ENCODE results near the gene NCOA3. TPM values are rescaled to one million over a fixed set of nuclear protein-coding genes. Genes with fewer than 3 reads are reported as not detected.
A peak's percentile ranks its signal among the peaks of the same experiment; 100 is the strongest.

The NCOA3 gene
- polyA plus RNA-seq, 1 of the 3 experiments (the other 2 are of a cell fraction), result 5.8 TPM

GRCh38 chr20:47464380-47465101 lies 37.1 kb upstream of the NCOA3 start (continued):
- peak; percentile 64 for TF ChIP-seq CTCF (IDR thresholded peaks at IDR 0.05)
- peak; percentile 75 for TF ChIP-seq TCF12 (IDR thresholded peaks at IDR 0.05)
- TF ChIP-seq ZBTB33 (IDR thresholded peaks at IDR 0.05; ENCODE audit: borderline replicate concordance, low read depth), result no peak
- no peak for TF ChIP-seq NRF1 (IDR thresholded peaks at IDR 0.05; ENCODE audit: low read depth, low read length)
- TF ChIP-seq IRF3 (IDR thresholded peaks at IDR 0.05; ENCODE audit: low read depth, low read length), result no peak
- no peak for TF ChIP-seq TEAD4 (IDR thresholded peaks at IDR 0.05; ENCODE audit: borderline replicate concordance, insufficient read depth)
- no peak for TF ChIP-seq USF1 (IDR thresholded peaks at IDR 0.05; ENCODE audit: borderline replicate concordance, low read depth)
- TF ChIP-seq RAD21 (IDR thresholded peaks at IDR 0.05; ENCODE audit: low read length), result no peak
- peak; percentile 78 for TF ChIP-seq MAX (IDR thresholded peaks at IDR 0.05; ENCODE audit: low read depth)

- Histone ChIP-seq H3K27ac (ENCODE audit: low read depth in 2 of 2, low read length in 1 of 2) (no peak overlapping the region), H3K4me3 (ENCODE audit: low read depth in 2 of 2, low read length in 1 of 2) (no peak overlapping the region), H3K4me1 (ENCODE audit: control insufficient read depth in 1 of 2, insufficient read depth in 2 of 2, low read depth in 1 of 2, low read length in 1 of 2) (peaks cover 7 to 10% of the 10 kb centered on the region in 2 experiments; a peak in 2 of 4 replicates), H3K36me3 (replicated peaks in 1 of 2; ENCODE audit: control insufficient read depth in 1 of 2, insufficient read depth in 2 of 2, low read length in 1 of 2) (no peaks in the 10 kb centered on the region), H3K27me3 (ENCODE audit: insufficient read depth) (no peaks in the 10 kb centered on the region), H3F3A (replicated peaks; ENCODE audit: insufficient read depth) (peaks cover 10% of the 10 kb centered on the region), H3K9ac (no peak overlapping the region), H4K20me1 (ENCODE audit: insufficient read depth) (no peaks in the 10 kb centered on the region), H3K79me2 (ENCODE audit: insufficient read depth) (no peaks in the 10 kb centered on the region), H3K9me3 (no peaks in the 10 kb centered on the region), H3K4me2 (no peak overlapping the region), H2AFZ (ENCODE audit: low read depth) (no peak overlapping the region), H3K9me2 (no peaks in the 10 kb centered on the region)
- CTCF ChIA-PET, result no interaction called here
- POLR2A ChIA-PET, result no interaction called here
- 94% methylated on average over 14 of the region's 16 CpGs for WGBS (ENCODE audit: low lambda C conversion rate)
- no peak for DNase-seq
- no peak for TF ChIP-seq EP300 (IDR thresholded peaks at IDR 0.05; ENCODE audit: borderline replicate concordance in 1 of 2, low read depth in 1 of 2, low read length in 1 of 2)
- no peak for TF ChIP-seq RXRA (IDR thresholded peaks at IDR 0.05; ENCODE audit: borderline replicate concordance, low read depth)
- no peak for TF ChIP-seq SIN3A (IDR thresholded peaks at IDR 0.05; ENCODE audit: borderline replicate concordance, low read depth, low read length)
- TF ChIP-seq TCF12 (IDR thresholded peaks at IDR 0.05), result no peak
- no peak for TF ChIP-seq FOXJ3 (CRISPR knock-in tag; IDR thresholded peaks at IDR 0.05)
- TF ChIP-seq NFIC (IDR thresholded peaks at IDR 0.05; ENCODE audit: borderline replicate concordance), result no peak
- no peak for TF ChIP-seq RCOR1 (IDR thresholded peaks at IDR 0.05; ENCODE audit: low read length)
- no peak for TF ChIP-seq TEAD4 (IDR thresholded peaks at IDR 0.05; ENCODE audit: borderline replicate concordance, insufficient read depth)
- no peak for TF ChIP-seq FOXM1 (IDR thresholded peaks at IDR 0.05; ENCODE audit: low read depth)
- no peak for TF ChIP-seq EZH2phosphoT487 (IDR thresholded peaks at IDR 0.05; ENCODE audit: borderline replicate concordance, low read depth)
- TF ChIP-seq USF2 (IDR thresholded peaks at IDR 0.05; ENCODE audit: borderline replicate concordance, low read depth, low read length), result no peak
- no peak for TF ChIP-seq PBX3 (IDR thresholded peaks at IDR 0.05)
Measured at GRCh38 chr20:47465335-47466090, 36.2 kb upstream of the NCOA3 start.

All from SK-N-SH (cell line).